Astrocyte (in vitro differentiated cells and primary cell): ENCODE measurements around the gene CRHR1. TPM values are rescaled to one million over a fixed set of nuclear protein-coding genes. Genes with fewer than 3 reads are reported as not detected.

Experiments
- DNase-seq: peaks from one replicate; pipeline ENCODE4 v3.0.0-alpha.2; 2010; ENCODE audit warnings: low read depth
- FAIRE-seq: peaks from 2 replicates; lab custom pipeline; 2011; peaks lifted over from hg19 to GRCh38; lab: Jason Lieb, UNC
- H2AFZ ChIP-seq: 2 replicates; pipeline ENCODE4 v1.6.0; 2012; ENCODE audit warnings: low read depth, low read length, inconsistent platforms
- H3K27ac ChIP-seq: 2 replicates; pipeline ENCODE4 v1.5.1; 2011; ENCODE audit warnings: low read depth, low read length, inconsistent platforms
- H3K27me3 ChIP-seq: 2 replicates; pipeline ENCODE4 v1.6.0; 2011; ENCODE audit warnings: low read length, inconsistent platforms; ENCODE audit not compliant: insufficient read depth
- H3K36me3 ChIP-seq: 2 replicates; pipeline ENCODE4 v1.5.1; 2011; ENCODE audit warnings: low read length, inconsistent platforms; ENCODE audit not compliant: insufficient read depth
- H3K4me1 ChIP-seq: 2 replicates; pipeline ENCODE4 v1.5.1; 2011; ENCODE audit warnings: low read length, inconsistent platforms; ENCODE audit not compliant: insufficient read depth
- H3K4me2 ChIP-seq: 2 replicates; pipeline ENCODE4 v1.6.0; 2012; ENCODE audit warnings: low read length, inconsistent platforms
- H3K4me3 ChIP-seq: 2 replicates; pipeline ENCODE4 v1.5.1; 2011; ENCODE audit warnings: low read depth, mild to moderate bottlenecking, low read length, inconsistent platforms; ENCODE audit not compliant: insufficient read depth
- H3K79me2 ChIP-seq: 2 replicates; pipeline ENCODE4 v1.6.0; 2012; ENCODE audit warnings: mild to moderate bottlenecking, low read length, inconsistent platforms; ENCODE audit not compliant: insufficient read depth
- H3K9ac ChIP-seq: 2 replicates; pipeline ENCODE4 v1.6.0; 2012; ENCODE audit warnings: mild to moderate bottlenecking, low read length, inconsistent platforms
- H3K9me3 ChIP-seq: 2 replicates; pipeline ENCODE4 v1.5.1; 2012; ENCODE audit warnings: low read depth, mild to moderate bottlenecking, low read length, inconsistent platforms; ENCODE audit not compliant: insufficient read depth
- H4K20me1 ChIP-seq: 2 replicates; pipeline ENCODE4 v1.6.0; 2012; ENCODE audit warnings: low read length, inconsistent platforms; ENCODE audit not compliant: insufficient read depth
- H3K27ac Mint-ChIP-seq: one replicate; pipeline ENCODE4 v1.8.0; 2021; ENCODE audit warnings: mild to moderate bottlenecking, mixed read lengths; ENCODE audit not compliant: unreplicated experiment
- H3K27me3 Mint-ChIP-seq: one replicate; pipeline ENCODE4 v1.8.0; 2021; ENCODE audit warnings: low read depth, mixed read lengths; ENCODE audit not compliant: unreplicated experiment
- H3K36me3 Mint-ChIP-seq: one replicate; pipeline ENCODE4 v1.8.0; 2021; ENCODE audit warnings: low read depth, mixed read lengths; ENCODE audit not compliant: unreplicated experiment
- H3K4me1 Mint-ChIP-seq: one replicate; pipeline ENCODE4 v1.8.0; 2021; ENCODE audit warnings: low read depth, mixed read lengths; ENCODE audit not compliant: unreplicated experiment
- H3K4me3 Mint-ChIP-seq: one replicate; pipeline ENCODE4 v1.8.0; 2021; ENCODE audit warnings: mild to moderate bottlenecking, moderate library complexity, mixed read lengths; ENCODE audit not compliant: unreplicated experiment
- H3K9me3 Mint-ChIP-seq: one replicate; pipeline ENCODE4 v1.8.0; 2021; ENCODE audit warnings: mild to moderate bottlenecking, mixed read lengths; ENCODE audit not compliant: unreplicated experiment
- EZH2 ChIP-seq: IDR thresholded peaks from 2 replicates; pipeline ENCODE4 v1.6.1; 2012; ENCODE audit warnings: mild to moderate bottlenecking, low read length, inconsistent platforms; ENCODE audit not compliant: insufficient read depth
- total RNA-seq: library from RNA; stranded (reverse); gene quantifications from 2 replicates; pipeline ENCODE4 v1.2.1, GENCODE V29; 2021
- TF ChIP-seq, protein P1 (sequence below): IDR thresholded peaks from 2 replicates; pipeline ENCODE4 v1.5.1; 2011; ENCODE audit warnings: low read depth, mild to moderate bottlenecking, inconsistent platforms, low read length, moderate library complexity; ENCODE audit not compliant: insufficient read depth

Gene CRHR1
- total RNA-seq, 1 donor from 2014 or later, result 0.20 TPM

DNA sequence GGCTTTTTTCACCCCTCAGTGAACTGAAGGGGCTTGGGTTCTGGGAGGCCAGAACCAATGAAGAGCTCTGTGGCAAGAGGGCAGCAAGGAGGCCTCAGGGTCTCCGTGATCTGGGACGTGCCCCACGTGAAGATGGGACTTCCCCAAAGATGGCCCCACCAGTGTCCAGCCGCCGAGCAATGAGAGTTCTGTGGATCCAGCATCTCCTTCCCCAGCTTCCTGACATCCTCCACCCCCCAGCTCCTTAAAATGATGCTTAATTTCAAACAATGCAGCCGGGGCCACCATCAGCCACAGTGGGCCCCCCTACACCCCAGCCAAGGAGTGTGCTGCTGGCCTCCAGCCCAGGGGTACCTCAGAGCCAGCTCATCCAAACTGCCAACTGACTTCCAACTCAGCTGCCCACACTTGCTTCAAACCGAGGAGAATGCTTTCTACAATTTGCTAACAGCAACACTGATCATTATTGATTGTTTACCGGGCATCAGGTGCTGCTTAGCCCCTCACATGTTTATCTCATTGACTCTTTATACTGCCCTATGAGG lies 54.7 kb downstream of the CRHR1 start:
- H3K9me3 Mint-ChIP-seq, result no peaks in the 10 kb centered on the region
- Histone ChIP-seq H3K9ac (no peak overlapping the region), H2AFZ (no peak overlapping the region), H3K27me3 (peaks cover 4% of the 10 kb centered on the region), H3K79me2 (no peaks in the 10 kb centered on the region), H3K27ac (no peak overlapping the region), H3K4me1 (no peaks in the 10 kb centered on the region), H4K20me1 (no peaks in the 10 kb centered on the region), H3K36me3 (no peaks in the 10 kb centered on the region), H3K4me2 (no peak overlapping the region), H3K9me3 (no peaks in the 10 kb centered on the region), H3K4me3 (no peak overlapping the region)
- H3K4me1 Mint-ChIP-seq, result no peaks in the 10 kb centered on the region
- FAIRE-seq (no peak), DNase-seq (no peak)
- H3K4me3 Mint-ChIP-seq, result no peak overlapping the region
- H3K27me3 Mint-ChIP-seq, result peaks cover 44% of the 10 kb centered on the region
- no peaks in the 10 kb centered on the region for H3K36me3 Mint-ChIP-seq
- H3K27ac Mint-ChIP-seq, result no peak overlapping the region
- TF ChIP-seq, protein P1, sequence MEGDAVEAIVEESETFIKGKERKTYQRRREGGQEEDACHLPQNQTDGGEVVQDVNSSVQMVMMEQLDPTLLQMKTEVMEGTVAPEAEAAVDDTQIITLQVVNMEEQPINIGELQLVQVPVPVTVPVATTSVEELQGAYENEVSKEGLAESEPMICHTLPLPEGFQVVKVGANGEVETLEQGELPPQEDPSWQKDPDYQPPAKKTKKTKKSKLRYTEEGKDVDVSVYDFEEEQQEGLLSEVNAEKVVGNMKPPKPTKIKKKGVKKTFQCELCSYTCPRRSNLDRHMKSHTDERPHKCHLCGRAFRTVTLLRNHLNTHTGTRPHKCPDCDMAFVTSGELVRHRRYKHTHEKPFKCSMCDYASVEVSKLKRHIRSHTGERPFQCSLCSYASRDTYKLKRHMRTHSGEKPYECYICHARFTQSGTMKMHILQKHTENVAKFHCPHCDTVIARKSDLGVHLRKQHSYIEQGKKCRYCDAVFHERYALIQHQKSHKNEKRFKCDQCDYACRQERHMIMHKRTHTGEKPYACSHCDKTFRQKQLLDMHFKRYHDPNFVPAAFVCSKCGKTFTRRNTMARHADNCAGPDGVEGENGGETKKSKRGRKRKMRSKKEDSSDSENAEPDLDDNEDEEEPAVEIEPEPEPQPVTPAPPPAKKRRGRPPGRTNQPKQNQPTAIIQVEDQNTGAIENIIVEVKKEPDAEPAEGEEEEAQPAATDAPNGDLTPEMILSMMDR, result no peak
- no peak for TF ChIP-seq EZH2

DNA sequence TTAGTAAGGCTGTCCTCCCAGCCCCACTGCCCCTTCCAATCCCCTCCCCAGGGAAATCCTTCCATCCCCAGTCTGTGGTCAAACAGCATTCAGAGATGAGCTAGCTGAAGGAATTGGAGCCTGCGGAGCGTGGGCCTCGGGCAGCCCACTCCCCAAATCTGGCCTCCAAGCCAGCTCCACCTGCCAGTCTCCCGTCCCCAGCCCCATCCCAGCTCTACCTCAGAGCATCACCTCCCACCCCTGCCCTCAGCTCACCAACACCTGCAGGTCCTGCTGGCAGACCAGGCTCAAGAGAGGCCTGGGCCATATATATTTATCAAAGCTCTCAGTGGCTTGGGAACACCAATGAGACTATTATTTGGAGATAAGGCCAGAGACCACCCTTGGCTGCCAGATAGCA lies 55.3 kb downstream of the CRHR1 start:
- Mint-ChIP-seq H3K27me3 (peaks cover 46% of the 10 kb centered on the region), H3K27ac (no peak overlapping the region), H3K4me1 (no peaks in the 10 kb centered on the region), H3K4me3 (no peak overlapping the region), H3K9me3 (no peaks in the 10 kb centered on the region), H3K36me3 (no peaks in the 10 kb centered on the region)
- H3K27me3 ChIP-seq, result peaks cover 4% of the 10 kb centered on the region
- H3K4me1 ChIP-seq, result no peaks in the 10 kb centered on the region
- no peaks in the 10 kb centered on the region for H4K20me1 ChIP-seq
- H3K9me3 ChIP-seq, result no peaks in the 10 kb centered on the region
- H3K4me3 ChIP-seq, result no peak overlapping the region
- H3K79me2 ChIP-seq, result no peaks in the 10 kb centered on the region
- DNase-seq, result no peak
- no peaks in the 10 kb centered on the region for H3K36me3 ChIP-seq
- H3K27ac ChIP-seq, result no peak overlapping the region
- H3K9ac ChIP-seq, result no peak overlapping the region
- no peak overlapping the region for H2AFZ ChIP-seq
- FAIRE-seq, result no peak
- no peak overlapping the region for H3K4me2 ChIP-seq
- no peak for TF ChIP-seq EZH2
- TF ChIP-seq, protein P1, result no peak

DNA sequence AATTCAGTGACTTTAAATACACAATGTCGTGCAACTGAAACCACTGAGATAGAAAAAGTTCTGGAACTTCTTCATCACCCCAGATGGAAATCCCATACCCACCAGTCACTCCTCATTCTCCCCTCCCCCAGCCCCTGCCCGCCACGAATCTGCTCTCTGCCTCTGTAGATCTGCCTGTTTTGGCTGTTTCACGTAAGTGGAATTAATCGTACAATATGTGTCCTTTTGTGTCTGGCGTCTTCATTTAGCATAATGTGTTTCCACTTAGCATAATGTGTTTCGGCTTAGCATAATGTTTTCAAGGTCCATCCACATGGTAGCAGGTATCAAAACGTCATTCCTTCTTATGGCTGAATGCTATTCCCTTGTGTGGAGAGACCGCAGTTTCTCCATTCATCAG lies 57.1 kb downstream of the CRHR1 start:
- Histone ChIP-seq H3K4me1 (no peaks in the 10 kb centered on the region), H3K36me3 (no peaks in the 10 kb centered on the region), H2AFZ (no peak overlapping the region), H3K4me2 (no peak overlapping the region), H3K9me3 (no peaks in the 10 kb centered on the region), H3K4me3 (no peak overlapping the region), H3K79me2 (no peaks in the 10 kb centered on the region), H3K27me3 (peaks cover 4% of the 10 kb centered on the region), H3K27ac (no peak overlapping the region), H4K20me1 (no peaks in the 10 kb centered on the region), H3K9ac (no peak overlapping the region)
- Mint-ChIP-seq H3K4me3 (no peak overlapping the region), H3K4me1 (no peaks in the 10 kb centered on the region), H3K36me3 (no peaks in the 10 kb centered on the region), H3K27me3 (peaks cover 47% of the 10 kb centered on the region), H3K9me3 (no peaks in the 10 kb centered on the region), H3K27ac (no peak overlapping the region)
- no peak for FAIRE-seq
- no peak for DNase-seq
- TF ChIP-seq EZH2, result no peak
- TF ChIP-seq, protein P1, result no peak
